Stimulated activated CD8-positive, alpha-beta memory T cell treated with anti-CD3 and anti-CD28 coated beads, Interleukin-15, amount 100 ng/mL, for 48 hours (primary cell): ENCODE results near the gene DUSP15.
"Not testable (repeated sequence)": the region's sequence is repeated elsewhere in the genome, so short reads cannot be mapped to it uniquely, and the experiment has no call there.

Source experiments
- DNase-seq, 2 donors: peaks; one replicate each; pipeline ENCODE4 v3.0.0-alpha.2; 2020; ENCODE audit warnings: low read depth in 2 of 2

Gene DUSP15, protein sequence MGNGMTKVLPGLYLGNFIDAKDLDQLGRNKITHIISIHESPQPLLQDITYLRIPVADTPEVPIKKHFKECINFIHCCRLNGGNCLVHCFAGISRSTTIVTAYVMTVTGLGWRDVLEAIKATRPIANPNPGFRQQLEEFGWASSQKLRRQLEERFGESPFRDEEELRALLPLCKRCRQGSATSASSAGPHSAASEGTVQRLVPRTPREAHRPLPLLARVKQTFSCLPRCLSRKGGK

DNA sequence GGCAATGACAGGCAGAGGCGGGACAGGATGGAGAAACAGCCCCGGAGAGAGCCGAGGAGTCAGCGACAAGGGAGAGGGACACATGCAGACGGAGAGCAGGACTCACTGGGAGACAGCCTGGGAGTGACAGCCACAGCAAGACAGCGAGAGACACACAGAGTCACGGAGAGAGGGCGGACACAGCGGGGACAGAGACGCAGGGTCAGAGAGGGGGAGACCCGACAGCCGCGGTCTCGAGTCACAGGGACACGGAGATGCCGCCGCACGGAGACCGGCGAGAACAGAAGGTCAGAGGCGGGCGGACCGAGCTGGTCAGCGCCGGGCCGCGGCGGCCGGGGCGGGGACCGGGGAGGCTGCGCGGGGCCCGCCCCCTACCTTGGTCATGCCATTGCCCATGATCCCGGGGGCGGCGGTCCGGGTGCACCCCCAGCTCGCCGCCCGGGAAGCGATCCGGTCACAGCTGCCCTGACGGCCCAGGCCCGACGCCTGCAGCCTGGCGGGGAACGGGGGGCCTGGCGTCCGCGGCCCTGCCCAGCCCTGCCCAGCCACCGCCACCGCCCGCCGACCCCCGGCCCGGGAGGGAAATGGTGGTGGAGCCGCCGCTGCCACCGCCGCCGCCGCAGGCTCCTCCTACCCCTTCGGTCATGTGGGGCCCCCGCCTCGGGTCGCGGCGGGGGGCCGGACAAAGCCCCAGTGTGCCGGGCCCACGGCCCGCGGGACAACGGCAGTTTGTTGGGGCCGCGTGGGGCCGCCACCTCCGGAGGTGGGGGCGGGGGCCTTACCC, at the start of gene DUSP15, which contains the start of gene TTLL9:
DUSP15 (minus strand) TSS at position 586 of the 784 bp plus-strand sequence; CDS start at position 396, 190 bp downstream.
TTLL9 (plus strand) TSS at position 693 of the 784 bp plus-strand sequence. CDS start 493 bp downstream, outside the sequence.
- DNase-seq, result no peak

DNA sequence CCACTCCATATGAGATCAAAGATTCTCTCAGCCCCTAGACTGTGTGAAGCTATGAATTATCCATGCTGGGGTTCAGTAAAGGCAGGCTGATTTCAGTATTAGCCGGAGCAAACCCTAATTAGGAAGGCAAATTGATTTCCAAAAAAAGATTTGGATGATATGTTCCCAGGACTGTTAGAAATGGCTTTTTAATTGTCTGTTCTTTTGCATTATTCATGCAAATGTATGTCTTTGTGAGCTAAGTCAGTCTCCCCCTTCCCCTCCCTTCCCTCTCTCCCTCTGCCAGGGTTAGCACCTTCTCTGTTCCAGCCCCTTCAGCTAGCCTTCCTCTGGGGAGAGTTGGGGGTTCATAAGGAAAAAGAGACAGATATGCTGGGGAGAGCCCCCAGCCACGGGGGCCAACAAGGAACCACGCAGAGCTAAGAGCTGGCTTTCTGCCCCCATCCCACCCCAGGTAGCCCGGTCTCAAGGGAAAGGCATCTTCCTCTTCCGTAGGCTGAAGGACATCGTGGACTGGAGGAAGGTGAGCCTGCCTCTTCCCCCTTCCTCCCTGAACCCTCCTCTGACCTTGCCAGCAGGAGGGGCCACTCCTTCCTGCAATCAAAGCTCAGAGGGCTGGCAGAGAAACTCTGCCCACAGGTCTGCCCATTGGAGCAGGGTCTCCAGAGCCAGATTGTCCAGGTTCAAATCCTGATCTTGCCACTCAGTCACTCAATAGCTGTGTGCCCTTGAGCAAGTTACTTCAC, 49.3 kb upstream of the DUSP15 start:
- no peak for DNase-seq

DNA sequence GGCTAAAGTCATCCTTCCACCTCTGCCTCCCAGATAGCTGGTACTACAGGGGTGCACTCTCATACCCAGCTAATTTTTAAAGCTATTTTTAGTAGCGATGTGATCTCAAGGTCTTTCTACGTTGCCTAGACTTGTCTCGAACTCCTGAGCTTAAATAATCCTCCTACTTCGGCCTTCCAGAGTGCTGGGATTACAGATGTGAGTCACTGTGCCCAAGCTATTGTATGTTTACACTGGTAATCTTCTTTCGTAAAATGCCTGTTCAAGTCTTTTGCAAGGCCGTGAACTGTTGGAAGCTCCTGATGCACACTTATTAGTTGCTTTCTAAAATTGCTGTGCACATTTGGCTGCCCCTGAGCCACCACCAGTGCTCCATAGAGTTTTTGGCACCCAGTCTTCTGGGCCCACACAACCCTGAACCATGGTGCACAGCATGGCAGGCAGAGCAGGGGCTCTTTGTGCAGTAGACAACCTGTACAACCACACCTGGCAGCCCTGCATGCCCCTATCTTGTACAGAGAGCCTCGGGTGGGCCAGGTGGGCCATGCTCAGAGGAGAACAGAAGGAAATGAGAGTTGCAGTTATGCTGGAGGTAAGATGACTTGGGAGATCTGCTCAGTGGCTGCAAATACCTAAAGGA, 48.3 kb upstream of the DUSP15 start:
- DNase-seq, result no peak

DNA sequence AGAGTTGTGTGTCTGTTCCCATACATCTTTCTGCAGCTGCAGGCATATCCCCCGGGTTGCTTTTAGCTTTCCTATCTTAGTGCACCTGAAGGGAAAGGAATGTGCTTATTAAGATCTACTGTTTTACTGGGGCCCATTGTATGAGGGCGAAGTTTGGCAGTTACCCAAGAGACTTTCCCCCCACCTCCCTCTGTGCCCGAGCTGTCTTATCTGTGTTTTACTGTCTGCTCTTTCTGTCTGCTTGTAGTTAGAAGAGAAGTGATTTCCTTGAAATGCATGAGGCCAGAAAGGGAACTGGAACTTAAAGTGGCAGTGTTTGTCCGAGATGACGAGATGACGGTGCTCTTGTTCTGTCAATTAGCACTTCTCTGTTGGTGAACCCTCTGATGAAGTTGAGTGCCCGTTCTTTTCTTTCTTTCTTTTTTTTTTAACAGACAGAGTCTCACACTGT, 47.7 kb upstream of the DUSP15 start:
- DNase-seq, result not testable (repeated sequence)

DNA sequence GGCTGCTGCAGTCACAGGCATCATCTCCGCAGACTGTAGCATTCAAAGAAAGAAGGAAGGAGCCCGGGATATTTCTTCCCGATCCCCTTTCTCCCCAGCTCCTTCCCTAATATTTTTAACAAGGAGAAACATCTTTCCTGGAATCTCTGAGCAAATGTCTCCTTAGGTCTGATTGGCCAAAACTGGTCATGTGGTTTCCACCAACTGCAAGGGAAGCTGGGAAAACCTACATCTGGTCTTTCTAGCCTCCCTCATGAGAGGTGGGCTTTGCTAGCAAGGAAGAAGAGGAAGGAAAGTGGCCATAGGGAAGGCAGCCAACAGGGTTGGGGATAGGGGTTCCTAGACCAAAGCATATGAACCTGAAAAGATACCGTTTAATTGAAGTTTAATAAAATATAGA, 46.4 kb upstream of the DUSP15 start:
- no peak for DNase-seq

DNA sequence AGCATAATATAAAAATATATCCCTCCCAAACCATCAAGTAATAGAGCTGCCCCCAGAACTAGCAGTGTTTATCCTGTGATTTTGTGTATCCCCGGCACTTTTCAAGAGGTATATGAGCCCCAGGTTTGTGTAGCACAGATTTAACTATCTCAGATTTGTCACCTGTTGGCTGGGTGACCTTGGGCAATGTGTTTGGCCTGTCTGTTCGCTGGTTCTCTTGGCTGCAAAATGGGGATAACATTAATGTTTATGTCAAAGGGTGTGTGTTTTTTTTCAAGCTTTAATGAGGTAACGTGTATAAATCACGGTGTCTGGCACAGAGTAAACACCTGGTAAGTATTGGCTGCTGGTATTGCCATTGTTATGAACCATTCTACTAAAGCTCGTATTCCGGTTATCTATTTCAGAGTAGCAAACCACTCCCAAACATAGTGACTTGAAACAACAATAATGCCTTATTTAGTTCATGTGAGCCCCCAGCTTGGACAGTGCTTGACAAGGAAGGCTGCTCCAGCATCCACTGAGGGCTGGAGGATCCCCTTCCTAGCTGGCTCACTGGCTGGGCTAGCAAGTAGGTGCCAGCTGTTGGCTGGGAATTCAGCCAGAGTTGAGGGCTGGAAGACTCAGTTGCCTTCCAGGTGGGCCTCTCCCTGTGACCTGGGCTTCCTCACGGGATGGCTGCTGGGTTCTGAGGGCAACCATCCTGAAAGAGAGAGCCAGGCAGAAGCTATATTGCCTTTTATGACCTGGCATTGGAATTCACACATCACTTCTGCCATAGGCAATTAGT, 45.4 kb upstream of the DUSP15 start:
- DNase-seq, result no peak

DNA sequence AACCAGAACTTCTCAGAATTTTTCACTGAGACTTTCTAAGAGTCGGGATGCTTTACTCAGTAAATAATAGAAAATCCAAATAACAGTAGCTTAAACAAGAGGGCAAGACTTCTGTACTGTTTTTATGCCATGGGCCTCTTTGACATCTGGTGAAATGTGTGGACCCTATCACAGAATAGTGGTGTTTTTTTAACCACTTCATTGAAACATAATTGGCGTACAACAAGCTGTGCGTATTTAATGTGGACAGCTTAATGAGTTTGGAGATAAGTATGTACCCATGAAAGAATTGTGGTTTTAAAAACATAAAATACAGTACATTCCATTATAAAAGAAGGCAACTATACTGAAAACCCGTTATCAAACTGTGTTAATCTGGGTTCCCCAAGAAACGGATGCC, 43.8 kb upstream of the DUSP15 start:
- no peak for DNase-seq

DNA sequence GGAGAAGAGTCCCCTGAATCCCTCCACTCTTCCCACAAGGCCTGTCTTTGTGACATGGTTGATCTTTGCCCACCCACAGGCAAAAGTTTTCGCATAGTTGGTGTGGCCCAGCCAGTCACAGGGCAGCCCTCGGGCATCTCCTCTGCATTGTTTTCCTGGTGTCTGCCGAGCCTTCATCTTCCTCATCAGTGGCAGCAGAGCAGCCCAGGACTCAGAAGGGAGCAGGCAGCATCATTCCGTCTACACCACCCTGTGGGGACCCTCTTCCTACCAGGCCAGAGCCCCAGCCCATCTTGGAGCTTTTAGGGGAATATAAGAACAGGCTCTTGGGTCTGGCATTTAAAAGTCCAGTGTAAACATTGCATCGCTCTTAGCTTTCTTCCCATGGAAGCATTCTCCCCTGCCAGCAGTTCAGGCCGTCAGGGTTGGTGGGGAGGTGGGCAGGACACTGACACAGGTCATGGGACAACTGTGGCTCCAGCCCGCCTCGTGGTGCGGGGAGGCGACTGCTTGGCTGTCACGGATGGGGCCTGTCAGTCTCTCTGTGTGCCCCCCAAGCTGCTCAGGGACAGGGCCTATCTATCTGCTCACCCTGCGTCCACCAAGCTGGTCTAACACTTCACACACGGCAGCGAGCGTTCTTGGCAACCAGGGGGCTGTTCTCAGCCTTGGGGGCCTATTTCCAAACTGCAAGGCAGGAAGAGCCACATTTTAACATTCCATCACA, 43.3 kb upstream of the DUSP15 start:
- DNase-seq, result no peak

DNA sequence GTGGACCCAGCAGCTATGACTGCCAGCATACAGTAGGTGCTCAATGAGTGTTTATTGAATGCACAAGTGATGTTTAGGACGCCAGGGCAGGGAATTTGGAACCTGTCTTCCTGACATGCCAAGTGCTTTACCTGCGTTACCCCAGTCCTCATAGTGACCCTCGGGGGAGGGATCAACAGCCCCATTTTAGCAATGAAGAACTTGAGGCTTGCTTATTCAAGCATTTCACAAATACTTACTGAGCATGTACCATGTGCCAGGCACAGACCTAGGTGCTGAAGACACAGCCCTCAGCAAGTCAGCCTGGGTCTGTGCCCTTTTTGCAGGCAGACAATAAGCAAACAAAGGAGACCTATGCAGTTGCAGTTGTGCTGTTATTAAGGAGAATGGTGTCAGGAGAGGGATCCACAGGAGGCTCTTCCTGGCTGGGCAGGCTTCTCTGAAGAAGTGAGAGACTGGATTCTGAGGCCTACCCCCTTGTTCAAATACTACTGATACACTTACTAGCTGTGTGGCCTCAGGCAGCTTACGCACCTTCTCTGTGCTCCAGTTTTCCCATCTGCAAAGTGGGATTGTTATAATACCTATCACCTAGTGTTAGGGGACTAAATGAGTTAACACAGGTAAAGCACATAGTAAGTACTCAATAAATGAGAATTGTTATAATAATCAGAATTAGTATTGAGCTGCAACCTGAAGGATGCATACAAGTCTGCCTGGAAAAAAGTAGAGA, 39.9 kb upstream of the DUSP15 start:
- no peak for DNase-seq

DNA sequence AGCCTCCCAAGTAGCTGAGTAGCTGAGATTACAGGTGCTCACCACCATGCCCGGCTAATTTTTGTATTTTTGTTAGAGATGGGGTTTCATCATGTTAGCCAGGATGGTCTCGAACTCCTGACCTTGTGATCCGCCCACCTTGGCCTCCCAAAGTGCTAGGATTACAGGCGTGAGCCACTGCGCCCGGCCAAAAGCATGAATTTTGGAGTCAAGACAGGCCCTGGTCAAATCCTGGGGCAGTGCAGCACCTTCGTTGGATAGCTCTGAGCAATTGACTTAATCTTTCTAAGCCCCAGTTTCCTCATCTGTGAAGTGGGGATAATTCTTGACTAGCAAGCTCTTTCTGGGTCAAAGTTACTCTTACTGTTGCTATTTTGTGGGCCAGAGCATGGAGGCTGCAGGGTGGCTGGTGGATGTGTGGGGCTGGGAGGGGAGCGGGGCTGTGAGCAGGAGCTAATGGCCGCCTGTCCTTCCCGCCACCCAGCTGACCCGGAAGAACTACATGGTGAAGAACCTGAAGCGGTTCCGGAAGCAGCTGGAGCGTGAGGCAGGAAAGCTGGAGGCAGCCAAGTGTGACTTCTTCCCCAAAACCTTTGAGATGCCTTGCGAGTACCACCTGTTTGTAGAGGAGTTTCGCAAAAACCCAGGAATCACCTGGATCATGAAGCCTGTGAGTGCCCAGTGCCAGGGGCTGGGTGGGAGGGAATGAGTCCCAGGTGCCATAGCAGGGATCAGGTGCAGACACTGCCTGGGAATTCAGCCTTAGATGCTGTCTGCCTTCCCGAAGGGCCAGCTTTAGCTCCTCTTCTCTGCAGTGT, 39.1 kb upstream of the DUSP15 start:
- no peak for DNase-seq

DNA sequence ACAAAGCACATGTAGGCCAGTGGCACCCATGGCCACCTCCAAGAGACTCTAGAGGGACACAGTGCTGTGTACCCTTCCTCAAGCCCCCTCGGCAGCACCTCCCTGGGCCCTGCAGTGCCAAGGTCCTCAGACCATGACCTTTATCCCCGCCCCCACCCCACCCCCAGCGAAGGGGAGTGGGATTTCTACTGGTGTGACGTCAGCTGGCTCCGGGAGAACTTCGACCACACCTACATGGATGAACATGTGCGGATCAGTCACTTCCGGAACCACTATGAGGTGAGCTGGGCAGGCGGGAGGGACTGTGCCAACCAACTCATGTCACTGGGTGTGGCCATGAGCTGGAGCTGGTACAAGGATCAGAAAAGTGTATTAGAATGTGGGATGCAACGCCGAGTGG, 38.1 kb upstream of the DUSP15 start:
- DNase-seq, result no peak

DNA sequence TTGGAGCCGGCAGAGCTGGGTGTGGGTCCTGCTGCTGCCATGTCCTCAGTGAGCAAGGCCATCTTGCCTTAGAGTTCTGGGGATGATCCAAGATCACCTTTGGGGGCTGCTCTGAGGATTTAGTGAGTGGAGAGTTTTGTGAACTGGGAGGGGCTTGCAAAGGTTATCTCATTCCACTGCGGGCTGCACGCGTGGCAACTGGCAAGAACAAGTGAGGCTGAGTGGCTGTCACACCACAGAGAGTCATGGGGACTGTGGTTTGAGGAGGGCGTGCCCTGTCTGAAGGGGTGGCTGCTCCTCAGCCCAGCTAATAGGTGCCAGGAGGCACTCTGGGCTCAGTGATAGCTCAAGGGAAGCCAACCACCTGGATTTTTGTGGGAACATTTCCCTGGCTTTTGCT, 37.7 kb upstream of the DUSP15 start:
- DNase-seq, result no peak

DNA sequence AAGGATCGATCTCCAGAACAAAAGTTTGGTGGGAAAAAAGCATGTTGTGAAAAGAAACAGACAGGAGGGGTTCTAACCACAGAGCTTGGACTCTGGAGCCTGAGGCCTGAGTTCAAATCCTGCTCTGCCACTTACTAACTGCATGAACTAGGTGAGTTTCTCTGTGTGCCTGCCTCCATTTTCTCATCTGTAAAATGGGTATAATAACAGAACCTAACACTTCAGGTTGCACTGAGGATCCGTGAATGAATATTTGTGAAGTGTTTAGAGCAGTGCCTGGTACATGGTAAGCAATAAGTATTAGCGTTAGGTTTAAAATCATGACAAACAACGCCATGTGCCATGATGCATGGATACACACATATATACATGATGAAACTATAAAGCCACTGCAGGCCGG, 36.7 kb upstream of the DUSP15 start:
- DNase-seq, result no peak

DNA sequence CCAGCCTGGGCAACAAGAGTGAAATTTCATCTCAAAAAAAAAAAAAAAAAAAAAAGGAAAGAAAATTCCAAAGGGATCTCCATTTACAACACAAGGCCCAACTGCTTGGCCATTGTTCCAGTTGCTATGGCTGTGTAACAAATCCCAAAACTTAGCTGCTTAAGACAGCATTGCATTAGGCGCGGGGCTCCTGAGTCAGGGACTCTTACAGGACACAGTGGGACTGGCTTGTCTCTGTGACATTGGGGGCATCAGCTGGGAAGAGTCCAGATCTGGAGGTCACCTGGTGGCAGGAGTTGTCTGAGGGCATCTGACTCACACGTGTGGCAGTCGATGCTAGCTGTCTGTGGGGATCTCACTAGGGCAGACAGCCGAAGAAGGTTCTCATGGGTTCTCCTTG, 35.7 kb upstream of the DUSP15 start:
- no peak for DNase-seq

DNA sequence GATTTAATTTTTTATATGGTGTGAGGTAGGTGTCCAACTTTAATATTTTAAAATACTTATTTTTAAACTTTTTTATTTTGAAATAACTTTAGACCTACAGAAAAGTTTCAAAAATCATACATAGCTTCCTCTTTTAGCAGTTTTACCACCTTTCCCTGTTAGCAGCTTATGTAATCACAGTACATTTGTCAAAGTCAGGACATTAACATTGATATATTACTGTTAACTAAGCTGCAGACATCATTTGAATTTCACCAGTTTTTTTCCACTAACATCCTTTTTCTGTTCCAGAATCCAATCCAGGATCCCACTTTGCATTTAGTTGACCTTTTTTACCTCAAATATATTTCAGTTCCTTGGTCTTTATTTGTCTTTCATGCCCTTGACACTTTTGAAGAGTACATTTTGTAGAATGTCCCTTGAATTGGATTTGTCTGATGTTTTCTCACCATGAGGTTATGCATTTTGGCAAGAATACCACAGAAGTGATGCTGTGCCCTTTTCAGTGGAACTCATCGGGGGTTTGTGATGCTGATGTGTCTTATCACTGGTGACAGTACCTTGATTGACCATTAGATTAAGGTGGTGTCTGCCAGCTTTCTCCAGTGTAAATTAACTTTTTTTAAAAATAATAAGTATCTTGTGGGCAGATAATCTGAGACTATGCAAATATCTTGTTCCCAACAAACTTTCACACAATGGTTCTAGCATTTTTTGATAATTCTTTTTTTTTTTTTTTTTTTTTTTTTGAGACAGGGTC, 33.5 kb upstream of the DUSP15 start:
- DNase-seq, result no peak

DNA sequence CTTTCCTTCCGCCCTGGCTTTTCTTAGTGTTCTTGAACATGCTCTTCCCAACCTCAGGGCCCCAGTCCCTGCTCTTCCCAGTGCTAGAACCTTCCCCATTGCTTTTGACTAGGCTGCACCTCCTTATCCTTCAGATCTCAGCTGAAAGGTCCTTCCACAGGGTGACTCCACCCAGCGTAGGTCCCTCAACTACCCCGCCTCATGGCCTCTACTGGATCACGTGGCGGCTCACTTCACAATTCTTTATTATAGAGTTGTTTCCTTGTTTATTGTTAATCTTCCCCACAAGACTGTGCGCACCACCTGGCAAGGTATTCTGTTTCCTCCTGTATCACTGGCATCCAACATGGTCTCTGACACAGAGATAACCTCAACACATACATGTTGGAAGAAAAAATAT, 31.3 kb upstream of the DUSP15 start:
- no peak for DNase-seq

DNA sequence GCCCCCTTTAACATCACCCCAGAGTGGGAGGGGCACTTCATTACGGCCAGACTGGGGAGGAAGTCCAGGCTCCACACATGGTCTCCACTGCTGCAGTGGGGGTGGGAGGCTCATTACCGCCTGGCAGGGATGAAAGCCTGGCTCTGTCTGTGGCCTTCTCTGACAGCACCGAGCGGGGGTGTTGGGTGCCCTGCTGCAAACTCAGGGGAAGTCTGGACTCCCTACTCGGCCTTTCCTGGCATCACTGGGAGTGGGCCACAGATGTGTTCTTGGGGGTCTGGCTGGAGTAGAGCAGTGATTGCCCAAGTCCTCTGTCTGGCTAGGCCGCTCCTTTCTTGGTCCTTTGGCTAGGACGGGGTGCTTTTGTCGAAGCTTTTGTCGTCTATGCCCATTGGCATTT, 27.2 kb upstream of the DUSP15 start:
- DNase-seq, result no peak

DNA sequence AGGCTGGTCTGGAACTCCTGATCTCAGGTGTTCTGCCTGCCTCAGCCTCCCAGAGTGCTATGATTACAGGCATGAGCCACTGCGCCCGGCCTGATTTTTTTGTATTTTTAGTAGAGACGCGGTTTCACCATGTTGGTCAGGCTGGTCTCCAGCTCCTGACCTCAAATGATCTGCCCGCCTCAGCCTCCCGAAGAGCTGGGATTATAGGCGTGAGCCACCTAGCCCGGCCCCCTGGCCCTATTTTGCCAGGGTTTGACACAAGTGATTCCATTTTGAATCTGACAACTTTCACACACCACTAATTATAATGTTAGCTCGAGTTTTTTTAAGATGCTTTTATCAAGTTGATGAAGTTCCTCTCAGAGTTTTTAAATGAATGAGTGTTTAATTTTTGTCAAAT, 25.7 kb upstream of the DUSP15 start:
- DNase-seq, result no peak
